Stimulated activated CD4-positive, alpha-beta T cell treated with anti-CD3 and anti-CD28 coated beads, TNF-alpha, amount 100 ng/mL, for 48 hours (primary cell): ENCODE measurements around the gene ECM2.

Experiments
- DNase-seq, 3 donors: peaks; one replicate each; pipeline ENCODE4 v3.0.0-alpha.2; 2020; ENCODE audit warnings: low read depth in 3 of 3

ECM2 gene

GRCh38 chr9:92527832-92528521, 7.8 kb downstream of the ECM2 start:
- DNase-seq = no peak

- no peak for DNase-seq
Observed at GRCh38 chr9:92527291-92527828, 8.4 kb downstream of the ECM2 start.

GRCh38 chr9:92525306-92525705, 10.5 kb downstream of the ECM2 start:
- DNase-seq = no peak

- no peak for DNase-seq
Observed at GRCh38 chr9:92524881-92525280, 10.9 kb downstream of the ECM2 start.

GRCh38 chr9:92522983-92523970, 12.5 kb downstream of the ECM2 start:
- DNase-seq = no peak

GRCh38 chr9:92520837-92521236, 15.0 kb downstream of the ECM2 start:
- no peak for DNase-seq

- DNase-seq = no peak
Observed at GRCh38 chr9:92518199-92518598, 17.6 kb downstream of the ECM2 start.

- DNase-seq = no peak
Observed at GRCh38 chr9:92517046-92517445, 18.7 kb downstream of the ECM2 start.

GRCh38 chr9:92516521-92516920, 19.3 kb downstream of the ECM2 start:
- DNase-seq = no peak

GRCh38 chr9:92514635-92515034, 21.2 kb downstream of the ECM2 start:
- no peak for DNase-seq

- no peak for DNase-seq
Observed at GRCh38 chr9:92513349-92513748, 22.4 kb downstream of the ECM2 start.

- DNase-seq = no peak
Observed at GRCh38 chr9:92512622-92513021, 23.2 kb downstream of the ECM2 start.

GRCh38 chr9:92510747-92511146, 25.0 kb downstream of the ECM2 start:
- no peak for DNase-seq

- no peak for DNase-seq
Observed at GRCh38 chr9:92509050-92509449, 26.7 kb downstream of the ECM2 start.

- DNase-seq = no peak
Observed at GRCh38 chr9:92508018-92508820, 27.6 kb downstream of the ECM2 start.

GRCh38 chr9:92507496-92507895, 28.3 kb downstream of the ECM2 start:
- no peak for DNase-seq

GRCh38 chr9:92507005-92507404, 28.8 kb downstream of the ECM2 start:
- DNase-seq = no peak

GRCh38 chr9:92506184-92506857, 29.5 kb downstream of the ECM2 start:
- no peak for DNase-seq

- no peak for DNase-seq
Observed at GRCh38 chr9:92504881-92505280, 30.9 kb downstream of the ECM2 start.

GRCh38 chr9:92503156-92503555, 32.6 kb downstream of the ECM2 start:
- DNase-seq = no peak

- DNase-seq = no peak
Observed at GRCh38 chr9:92501671-92502393, 34.0 kb downstream of the ECM2 start.
